ENCODE results near the gene FAM81A.

DNA sequence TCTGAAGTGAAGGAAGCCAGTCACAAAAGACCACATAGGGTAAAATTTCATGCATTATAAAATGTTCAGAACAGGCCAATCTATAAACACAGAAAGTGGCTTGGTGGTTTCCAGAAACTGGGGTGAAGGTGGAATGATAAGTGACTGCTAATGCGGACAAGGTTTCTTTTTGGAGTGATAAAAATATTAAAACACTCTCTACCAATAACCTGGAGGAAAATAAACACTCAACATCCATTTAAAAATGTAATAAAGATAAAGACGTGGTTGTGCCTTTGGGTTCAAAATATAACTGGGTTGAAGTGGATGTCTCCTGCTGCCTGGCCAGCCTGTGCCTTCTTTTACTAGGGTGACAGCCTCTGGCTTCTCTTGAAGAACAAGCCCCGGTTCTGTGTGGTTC is 102.7 kb downstream of the FAM81A start:
- TF ChIP-seq, protein P1, sequence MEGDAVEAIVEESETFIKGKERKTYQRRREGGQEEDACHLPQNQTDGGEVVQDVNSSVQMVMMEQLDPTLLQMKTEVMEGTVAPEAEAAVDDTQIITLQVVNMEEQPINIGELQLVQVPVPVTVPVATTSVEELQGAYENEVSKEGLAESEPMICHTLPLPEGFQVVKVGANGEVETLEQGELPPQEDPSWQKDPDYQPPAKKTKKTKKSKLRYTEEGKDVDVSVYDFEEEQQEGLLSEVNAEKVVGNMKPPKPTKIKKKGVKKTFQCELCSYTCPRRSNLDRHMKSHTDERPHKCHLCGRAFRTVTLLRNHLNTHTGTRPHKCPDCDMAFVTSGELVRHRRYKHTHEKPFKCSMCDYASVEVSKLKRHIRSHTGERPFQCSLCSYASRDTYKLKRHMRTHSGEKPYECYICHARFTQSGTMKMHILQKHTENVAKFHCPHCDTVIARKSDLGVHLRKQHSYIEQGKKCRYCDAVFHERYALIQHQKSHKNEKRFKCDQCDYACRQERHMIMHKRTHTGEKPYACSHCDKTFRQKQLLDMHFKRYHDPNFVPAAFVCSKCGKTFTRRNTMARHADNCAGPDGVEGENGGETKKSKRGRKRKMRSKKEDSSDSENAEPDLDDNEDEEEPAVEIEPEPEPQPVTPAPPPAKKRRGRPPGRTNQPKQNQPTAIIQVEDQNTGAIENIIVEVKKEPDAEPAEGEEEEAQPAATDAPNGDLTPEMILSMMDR (IDR thresholded peaks at IDR 0.05) = no peak
- TF ChIP-seq POLR2A (IDR thresholded peaks at IDR 0.05) = no peak
